HG03565 (cell line): ENCODE measurements around the gene EGFL7.
"Not testable (repeated sequence)": the region's sequence is repeated elsewhere in the genome, so short reads cannot be mapped to it uniquely, and the experiment has no call there.

ENCODE experiments used
- ATAC-seq: cut with Tn5 transposase; IDR thresholded peaks from one replicate; pipeline ENCODE4 v1.9.1; 2021; ENCODE audit warnings: mild to moderate bottlenecking, moderate library complexity; ENCODE audit not compliant: unreplicated experiment

EGFL7 gene

DNA sequence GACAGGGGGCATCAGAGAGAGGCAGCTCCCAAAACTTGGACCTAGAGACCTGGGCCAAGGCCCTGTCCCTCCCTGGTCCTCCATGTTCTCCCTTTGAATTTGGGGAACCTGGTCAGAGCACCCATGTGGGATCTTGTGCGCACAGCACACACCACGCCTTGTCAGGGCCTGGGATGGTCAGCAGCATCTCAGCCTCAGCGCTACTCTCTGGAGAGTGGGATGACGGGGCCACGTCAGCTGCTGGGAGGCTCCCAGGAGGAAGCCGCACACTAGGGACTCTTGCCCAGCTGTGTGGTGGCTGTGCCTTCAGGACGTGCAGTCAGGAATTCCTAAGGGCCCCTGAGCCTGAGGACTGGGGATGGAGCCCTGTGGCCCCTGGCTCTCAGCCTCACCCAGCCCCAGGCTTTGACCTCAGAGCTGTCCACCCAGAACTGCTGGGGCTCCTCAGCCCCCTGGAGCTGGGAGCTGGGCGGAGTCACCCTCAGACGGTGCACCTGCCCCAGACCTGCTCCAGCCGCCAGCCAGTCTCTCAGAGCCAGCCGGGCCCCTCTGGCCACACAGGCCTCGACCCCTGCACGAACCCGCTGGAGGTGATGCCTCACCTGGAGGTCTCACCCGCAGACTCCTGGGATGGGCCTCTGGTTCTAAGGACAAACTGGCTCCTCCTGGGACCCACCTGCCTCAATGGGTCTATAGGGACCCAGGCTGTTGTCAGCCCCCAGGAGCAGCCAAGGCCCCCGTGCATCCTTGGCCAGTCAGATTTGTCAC lies 38.3 kb upstream of the EGFL7 start:
- ATAC-seq, result no peak

DNA sequence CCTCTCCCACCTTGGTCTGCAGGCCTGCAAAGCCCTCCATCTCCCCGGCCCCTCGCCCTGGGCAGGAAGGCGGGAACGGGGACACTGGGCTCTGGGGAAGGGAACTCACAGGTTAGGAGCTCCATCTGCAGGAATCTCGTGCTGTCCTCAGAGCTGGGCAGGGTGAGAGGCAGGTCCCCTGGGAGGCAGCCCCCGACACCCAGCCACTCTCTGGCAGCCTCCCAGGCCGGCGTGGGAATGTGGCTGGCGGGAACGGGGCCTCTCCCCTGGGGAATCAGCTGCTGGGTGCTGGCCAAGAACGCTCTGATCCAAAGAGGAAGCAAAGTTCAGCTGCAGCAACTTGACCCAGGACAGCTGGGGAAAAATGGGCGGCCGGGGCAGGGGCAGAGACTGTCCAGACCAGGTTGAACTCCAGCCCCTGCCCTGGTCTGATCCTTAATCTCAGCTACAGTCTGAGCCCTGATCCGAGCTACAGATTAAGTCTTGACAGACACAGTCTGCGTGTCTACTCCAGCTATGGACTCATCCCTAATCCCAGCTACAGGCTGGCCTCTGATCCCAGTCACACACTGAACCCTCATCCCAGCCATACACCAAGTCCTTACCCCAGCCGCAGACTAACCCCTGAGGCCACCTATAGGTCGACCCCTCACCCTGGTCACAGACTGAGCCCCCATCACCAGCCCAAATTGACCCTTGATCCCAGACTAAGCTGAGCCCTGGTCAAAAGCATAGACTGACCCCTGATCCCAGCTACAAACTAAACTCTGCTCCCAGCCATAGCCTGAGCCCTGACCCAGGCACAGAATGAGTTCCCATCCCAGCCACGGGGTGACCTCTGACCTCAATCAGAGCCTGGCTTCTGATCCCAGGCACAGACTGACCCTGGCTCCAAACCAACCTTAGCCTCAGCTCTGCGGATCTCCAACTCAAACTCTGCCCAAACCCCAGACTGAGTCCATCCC lies 37.3 kb upstream of the EGFL7 start:
- ATAC-seq, result no peak

DNA sequence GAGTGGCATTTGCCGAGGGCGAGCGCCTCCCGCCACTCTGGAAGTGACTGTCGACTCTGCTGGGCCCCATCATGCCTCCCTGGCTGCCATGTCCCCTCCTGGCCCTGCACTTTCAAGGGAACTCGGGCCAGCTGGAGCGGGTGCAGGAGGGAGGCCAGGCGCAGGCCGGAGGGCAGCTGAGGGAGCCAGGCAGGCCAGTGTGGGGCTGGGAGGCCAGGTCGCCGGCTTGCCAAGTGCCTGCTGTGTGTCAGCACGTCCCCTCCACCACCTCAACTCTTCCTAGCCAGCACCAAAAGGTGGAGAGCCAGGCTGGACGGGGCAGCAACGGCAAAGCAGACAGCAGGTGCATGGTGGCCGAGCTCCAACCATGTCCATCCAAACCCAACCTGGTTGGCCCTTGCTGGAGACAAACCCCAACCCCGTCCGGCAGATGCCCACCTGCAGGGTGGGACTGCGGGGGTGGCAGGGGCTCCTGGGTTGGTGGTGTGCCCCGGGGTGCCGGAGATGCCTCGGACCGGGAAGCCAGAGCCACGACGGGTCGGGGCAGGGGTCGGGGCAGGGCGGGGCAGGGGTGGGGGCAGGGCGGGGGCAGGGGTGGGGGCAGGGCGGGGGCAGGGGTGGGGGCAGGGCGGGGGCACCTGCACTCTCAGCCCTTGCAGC lies 36.5 kb upstream of the EGFL7 start:
- ATAC-seq, result no peak

DNA sequence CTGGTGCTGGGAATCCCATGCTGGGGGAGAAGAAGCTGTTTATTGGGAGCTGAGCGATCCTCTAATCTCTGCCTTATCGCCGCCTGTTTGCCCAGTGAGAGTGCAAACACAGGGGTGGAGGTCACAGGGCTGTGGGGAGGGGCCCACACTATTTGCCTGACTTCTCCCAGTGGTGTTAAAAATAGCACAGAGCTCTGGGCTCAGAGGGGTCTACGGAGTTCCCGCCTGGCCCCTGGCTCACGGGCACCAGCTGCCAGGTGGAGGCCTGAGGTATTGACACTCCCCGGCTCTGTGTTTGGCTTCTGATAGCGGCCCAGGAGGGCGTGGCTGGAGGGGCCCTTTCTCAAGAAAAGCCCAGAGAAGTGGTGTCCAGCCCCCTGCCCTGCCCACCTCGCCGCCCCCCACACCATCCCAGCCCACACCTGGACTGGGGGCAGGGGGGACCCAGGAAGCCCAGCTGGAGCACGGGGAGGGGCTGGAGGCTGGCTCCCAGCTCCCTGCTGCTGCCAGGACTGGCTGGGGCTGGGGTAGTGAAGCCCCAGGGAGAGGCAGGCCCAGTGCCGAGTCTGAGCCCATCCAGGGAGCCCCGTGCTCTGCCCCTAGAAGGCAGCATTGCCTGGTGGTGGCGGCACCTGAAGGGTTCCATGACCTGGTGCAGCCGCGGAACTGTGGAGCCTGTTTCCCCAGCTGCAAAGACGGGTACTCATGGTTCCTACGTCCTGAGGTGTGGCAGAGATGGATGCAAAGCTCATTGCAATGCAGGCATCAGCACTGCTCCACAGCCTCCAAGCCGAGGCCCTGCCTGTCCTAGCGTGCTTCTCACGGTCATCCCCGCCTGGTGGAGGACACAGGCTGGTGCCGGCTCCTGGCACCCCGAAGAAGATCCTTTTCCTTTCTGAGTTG lies 35.7 kb upstream of the EGFL7 start:
- ATAC-seq, result no peak

DNA sequence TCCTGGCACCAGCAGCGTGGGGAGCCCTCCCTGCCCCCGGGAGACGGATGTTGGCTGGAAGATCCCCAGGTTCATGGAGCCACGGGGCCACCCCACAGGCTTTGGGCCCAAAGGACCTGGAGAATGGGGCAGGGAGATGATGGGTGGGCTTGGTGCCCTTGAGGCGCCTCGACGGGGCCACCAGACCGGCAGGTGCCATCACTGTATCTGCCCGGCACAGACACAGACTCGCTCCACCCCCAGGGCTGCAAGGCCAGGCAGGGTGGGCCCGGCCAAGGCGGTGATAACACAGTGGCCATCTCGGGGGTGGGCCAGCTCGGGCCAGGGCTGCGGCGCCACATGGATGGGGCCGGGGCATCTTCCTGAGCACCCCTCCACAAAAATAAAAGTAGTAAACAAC lies 35.0 kb upstream of the EGFL7 start:
- ATAC-seq, result no peak

DNA sequence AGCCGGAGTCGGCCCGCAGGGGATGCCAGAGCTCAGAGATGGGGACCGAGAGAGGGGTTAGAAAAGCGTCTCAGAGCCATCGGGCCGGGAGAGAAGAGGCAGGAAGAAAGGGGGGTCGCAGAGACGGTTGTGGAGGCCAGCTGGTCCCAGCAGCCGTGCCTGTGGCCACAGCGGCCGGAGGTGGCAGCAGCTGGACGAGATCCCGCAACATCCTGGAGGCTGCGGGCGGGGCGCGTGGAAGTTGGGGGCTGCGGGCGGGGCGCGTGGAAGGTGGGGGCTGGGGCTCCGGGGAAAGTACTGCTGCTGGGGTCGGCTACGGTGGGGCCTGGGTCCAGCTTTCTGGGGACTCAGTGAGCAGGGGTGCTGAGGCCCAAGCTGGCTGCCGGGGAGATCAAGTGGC lies 34.4 kb upstream of the EGFL7 start:
- no peak for ATAC-seq

DNA sequence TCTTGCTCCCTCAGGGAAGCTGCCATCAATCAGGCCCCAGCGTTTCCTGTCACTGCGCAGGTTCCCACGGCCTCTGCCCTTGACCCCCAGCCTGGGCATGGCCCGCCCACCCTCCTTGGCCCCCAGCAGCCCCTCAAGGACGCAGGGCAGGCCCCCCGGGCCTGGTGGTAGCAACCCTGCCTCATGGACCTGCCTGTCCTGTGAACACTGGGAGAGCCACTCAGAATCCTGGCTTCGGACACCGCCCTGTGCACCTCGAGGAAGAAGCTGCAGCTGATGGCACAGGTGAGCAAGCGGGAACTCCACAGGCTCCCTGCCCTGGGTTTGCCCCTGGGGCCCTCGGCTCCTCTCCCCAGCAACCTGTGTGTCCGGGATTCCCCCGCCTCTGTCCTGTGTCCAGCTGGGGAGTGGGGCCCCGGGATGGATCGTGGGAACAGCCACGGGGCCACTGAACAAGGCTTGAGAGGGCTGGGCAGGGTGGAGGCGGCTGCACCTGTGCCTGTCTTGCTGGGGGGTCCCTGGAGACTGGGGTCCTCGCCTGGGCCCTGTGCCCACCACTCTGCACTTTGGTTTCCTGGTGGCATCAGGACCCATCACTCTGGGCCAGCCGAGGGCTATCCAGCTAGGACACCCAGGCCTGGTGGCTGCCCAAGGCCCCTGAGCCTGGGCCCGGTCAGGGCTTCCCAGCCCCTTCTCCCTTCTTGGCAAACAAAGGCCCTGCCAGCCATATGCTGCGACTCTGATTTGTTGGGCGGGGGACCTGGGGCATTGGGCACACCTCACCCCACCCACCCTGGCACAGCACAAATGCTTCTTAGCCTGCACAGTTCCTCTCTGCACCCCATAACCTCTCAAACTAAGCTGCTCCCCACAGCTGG lies 33.5 kb upstream of the EGFL7 start:
- no peak for ATAC-seq

DNA sequence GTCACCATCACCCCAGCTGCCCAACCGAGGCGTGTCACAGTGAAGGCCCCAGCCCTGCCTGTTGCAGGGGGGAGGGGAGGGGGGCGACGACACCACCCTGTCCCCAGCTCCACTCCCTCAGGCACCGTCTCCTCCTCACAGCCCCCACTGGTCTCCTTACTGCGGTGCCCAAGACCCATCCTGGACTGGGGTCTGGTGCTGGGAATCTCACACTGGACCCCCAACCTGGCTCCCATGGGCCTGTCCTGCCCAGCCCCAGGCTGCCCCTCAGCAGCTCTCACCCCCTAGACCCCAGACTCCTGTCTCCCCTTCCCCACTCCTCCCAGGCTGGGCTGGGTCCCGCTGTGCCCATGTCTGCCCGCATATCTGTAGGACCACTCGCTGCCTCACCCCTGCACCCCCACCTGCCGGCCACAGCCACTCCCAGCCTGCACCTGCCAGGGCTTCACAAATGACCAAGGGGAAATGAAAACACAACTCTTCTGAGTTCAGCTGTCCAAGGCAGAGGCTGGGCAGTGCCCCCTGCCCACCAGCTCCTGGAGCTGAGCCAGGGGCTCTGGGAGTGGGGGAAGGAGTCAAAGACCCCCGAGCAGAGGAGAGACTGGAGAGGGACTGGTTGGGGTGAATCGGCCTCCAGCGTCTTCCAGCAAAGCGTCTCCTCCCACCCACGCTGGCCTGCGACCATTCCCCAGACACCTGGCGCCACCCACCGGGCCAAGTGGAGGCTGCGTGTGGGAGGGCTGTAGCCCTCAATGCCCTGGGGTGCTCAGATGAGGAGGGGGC lies 32.6 kb upstream of the EGFL7 start:
- ATAC-seq, result no peak

DNA sequence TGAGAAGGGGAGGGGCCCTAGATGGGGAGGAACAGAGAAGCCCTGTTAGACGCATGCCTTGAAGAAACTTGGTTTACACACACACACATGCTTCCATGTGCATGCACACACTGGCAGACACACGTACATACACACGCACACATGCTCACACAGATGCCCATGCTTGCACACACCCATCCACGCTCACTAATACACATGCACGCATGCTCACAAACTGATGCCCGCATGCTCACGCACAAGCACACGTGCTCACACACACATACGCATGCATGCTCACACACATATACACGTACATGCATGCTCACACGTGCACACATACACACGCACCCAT lies 32.1 kb upstream of the EGFL7 start:
- ATAC-seq, result no peak

DNA sequence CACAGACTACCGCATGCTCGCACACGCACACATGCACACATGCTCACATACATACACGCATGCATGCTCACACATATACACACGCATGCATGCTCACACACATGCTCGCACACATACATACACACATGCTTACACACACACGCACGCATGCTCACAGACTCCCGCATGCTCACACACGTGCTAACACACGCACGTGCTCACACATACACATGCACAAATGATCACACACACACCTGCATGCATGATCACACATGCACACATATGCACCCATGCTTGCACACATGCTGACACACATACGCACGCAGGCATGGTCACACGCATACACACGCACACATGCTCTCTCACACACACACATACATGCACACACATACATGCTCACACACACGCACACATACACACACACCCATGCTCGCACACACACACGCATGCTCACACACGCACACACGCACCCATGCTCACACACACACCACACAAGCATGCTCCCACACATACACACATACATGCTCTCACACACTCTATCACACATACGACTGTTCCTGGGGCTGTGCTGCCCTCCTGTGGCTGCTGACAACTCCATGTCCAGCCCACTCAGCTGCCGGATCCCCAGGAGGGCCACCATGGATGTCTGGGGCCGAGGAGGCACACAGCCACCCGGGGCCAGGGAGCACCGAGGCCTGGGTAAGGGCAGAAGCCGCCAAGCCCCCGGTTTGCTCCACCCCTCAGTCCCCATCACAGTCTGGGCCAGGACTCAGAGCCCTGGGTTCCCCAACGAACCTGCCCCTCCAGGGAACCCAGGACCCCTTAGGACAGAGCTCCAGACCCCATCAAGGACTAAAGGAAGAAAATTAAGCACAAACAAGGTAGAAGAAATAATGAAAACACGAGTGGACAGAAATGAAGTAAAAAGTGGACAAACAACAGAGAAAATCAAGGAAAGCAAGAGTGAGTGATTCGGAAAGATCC lies 31.4 kb upstream of the EGFL7 start:
- no peak for ATAC-seq

DNA sequence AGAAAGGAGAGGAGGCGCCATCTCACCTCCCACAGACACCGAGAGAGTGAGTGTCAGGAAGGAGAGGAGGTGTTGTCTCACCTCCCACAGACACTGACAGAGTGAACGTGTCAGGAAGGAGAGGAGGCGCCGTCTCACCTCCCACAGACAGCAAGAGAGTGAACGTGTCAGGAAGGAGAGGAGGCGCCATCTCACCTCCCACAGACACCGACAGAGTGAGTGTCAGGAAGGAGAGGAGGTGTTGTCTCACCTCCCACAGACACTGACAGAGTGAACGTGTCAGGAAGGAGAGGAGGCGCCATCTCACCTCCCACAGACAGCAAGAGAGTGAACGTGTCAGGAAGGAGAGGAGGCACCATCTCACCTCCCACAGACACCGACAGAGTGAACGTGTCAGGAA lies 30.6 kb upstream of the EGFL7 start:
- ATAC-seq, result not testable (repeated sequence)

DNA sequence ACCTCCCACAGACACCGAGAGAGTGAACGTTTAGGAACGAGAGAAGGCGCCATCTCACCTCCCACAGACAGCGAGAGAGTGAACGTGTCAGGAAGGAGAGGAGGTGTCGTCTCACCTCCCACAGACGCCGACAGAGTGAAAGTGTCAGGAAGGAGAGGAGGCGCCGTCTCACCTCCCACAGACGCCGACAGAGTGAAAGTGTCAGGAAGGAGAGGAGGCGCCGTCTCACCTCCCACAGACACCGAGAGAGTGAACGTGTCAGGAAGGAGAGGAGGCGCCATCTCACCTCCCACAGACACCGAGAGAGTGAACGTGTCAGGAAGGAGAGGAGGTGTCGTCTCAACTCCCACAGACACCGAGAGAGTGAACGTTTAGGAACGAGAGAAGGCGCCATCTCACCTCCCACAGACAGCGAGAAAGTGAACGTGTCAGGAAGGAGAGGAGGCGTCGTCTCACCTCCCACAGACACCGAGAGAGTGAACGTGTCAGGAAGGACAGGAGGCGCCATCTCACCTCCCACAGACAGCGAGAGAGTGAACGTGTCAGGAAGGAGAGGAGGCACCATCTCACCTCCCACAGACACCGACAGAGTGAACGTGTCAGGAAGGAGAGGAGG lies 30.1 kb upstream of the EGFL7 start:
- ATAC-seq, result not testable (repeated sequence)

DNA sequence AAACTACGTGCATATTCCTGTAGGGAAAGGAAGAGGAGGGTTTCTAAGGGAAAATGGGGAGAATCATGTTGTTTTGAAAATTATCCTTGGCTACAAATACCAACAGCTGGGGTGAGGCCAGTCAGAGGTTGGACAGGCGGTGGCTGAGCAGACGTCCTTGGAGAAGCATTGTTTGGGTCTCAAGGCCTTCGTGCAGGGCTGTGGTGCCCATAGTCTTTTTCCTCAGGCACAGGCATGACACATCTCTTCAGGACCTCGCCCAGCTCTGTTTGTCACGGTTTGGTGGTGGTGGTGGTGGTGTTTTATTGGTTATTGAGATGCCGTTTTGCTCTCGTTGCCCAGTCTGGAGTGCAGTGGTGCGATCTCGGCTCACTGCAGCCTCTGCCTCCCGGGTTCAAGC lies 27.8 kb upstream of the EGFL7 start:
- no peak for ATAC-seq

DNA sequence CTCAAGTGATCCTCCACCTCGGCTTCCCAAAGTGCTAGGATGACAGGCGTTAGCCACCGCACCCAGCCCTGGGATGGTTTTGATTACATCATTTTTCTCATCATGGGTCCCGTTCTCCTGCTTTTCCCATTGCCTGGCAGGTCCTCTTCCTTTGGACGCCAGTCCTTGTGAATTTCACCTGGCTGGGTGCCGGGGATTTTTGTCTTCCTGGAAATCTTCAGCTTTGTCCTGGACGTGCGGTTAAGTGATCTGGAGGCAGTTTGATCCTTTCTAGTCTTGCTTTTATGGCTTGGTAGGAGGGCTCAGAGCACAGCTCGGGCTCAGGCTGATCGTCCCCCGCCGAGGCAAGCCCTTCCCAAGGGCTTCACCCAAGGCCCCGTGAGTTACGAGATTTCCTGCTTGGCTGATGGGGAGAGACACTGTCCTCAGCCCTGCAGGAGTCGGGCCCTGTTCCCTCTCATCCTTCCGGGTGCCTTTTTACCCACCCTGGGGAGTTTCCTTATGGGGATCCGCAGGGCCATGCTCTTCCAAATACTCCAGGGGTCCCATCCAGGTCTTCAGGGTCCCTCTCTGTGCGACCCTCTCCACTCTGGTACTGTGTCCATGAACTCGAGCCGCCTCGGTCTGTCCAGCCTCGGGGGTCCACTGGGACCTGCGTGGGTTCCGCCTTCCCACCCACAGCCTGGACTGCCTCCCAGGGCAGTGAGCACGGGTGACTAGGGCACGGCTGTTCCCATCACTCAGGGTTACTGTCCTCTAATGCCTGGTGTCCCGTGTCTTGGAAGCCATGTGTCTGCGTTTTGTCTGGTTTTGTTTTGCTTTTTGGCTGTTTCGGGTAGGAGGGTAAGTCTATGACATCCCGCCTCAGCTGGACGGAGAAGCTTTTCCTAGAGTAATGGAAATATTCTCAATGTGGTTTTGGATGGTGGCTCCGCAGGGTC lies 22.3 kb upstream of the EGFL7 start:
- no peak for ATAC-seq

DNA sequence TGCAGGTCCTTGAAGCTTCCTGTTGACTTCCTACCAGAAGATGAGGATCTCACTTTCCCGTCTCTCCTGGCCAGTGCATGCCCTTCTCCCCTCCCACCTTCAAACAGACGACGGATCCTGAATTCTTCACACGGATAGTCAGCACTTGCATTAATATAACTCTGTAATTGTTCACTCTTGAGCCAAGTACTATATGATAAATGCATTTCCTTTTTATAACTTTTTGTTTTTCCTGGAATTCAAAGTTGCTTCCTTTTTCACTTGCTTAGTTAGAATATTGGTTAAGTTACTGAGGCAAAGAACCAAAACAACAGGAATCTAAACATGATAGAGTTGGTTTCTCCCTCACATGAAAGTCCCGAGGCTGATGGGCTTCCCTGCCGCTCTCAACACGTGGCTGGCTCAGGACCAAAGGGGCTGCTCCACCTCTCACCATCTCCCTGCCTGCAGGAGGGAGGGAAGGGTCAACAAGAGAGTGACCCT lies 20.2 kb upstream of the EGFL7 start:
- no peak for ATAC-seq
